Nephron (organoid): Measurements from ENCODE around the gene NCOA1.

Experiments
- H3K27ac Mint-ChIP-seq, 3 experiments: 2 replicates each; pipeline ENCODE4 v1.8.0; 2020; ENCODE audit warnings: mixed read lengths in 3 of 3, mild to moderate bottlenecking in 2 of 3, moderate library complexity in 1 of 3
- H3K27me3 Mint-ChIP-seq: 2 replicates; pipeline ENCODE4 v1.8.0; 2021; ENCODE audit warnings: low read depth, mild to moderate bottlenecking, moderate library complexity, mixed read lengths
- H3K36me3 Mint-ChIP-seq: 2 replicates; pipeline ENCODE4 v1.8.0; 2020; ENCODE audit warnings: low read depth, mixed read lengths
- H3K4me1 Mint-ChIP-seq: 2 replicates; pipeline ENCODE4 v1.8.0; 2020; ENCODE audit warnings: mixed read lengths
- H3K4me3 Mint-ChIP-seq, 3 experiments: 2 replicates each; pipeline ENCODE4 v1.8.0; 2020; ENCODE audit warnings: mild to moderate bottlenecking in 3 of 3, mixed read lengths in 3 of 3, moderate library complexity in 2 of 3
- H3K9me3 Mint-ChIP-seq: 2 replicates; pipeline ENCODE4 v1.8.0; 2020; ENCODE audit warnings: mixed read lengths
- CTCF ChIP-seq, 3 experiments: fragments of 200-600 bp; sonication (generic); IDR thresholded peaks; one replicate each; pipeline ENCODE4 v1.5.0; 2021; ENCODE audit warnings: antibody characterized with exemption in 3 of 3; ENCODE audit not compliant: unreplicated experiment in 3 of 3

The NCOA1 gene

DNA sequence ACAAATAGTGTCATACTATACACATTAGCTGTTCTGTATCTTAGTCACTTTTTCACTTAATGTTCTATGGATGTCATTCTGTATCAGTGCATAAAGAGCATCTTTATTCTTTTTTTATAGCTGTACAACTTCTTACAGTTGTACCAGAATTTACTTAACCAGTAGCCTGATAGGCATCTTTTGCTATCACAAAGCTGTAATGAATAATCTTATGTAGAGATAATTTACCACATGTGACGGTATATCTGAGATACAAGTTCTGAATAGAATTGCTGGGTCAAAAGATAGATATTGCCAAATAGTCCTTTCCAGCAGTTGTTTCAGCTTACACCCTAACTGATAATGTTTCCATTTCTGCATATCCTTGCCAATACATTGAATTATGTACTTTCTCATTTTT, 232.1 kb downstream of the NCOA1 start:
- Mint-ChIP-seq H3K4me3 (peak overlapping the region in 1 of 3 experiments; percentile 61), H3K4me1 (peaks cover 59% of the 10 kb centered on the region), H3K36me3 (peaks cover 31% of the 10 kb centered on the region), H3K27me3 (no peaks in the 10 kb centered on the region), H3K9me3 (no peaks in the 10 kb centered on the region), H3K27ac (peak overlapping the region; percentile 40 to 94 (median 86))
- no peak for TF ChIP-seq CTCF (IDR thresholded peaks at IDR 0.05; ENCODE audit: unreplicated experiment in 3 of 3)

- Mint-ChIP-seq H3K27ac (peak overlapping the region in 2 of 3 experiments; percentile 34 to 70), H3K9me3 (no peaks in the 10 kb centered on the region), H3K4me1 (peaks cover 64% of the 10 kb centered on the region), H3K4me3 (no peak overlapping the region), H3K27me3 (no peaks in the 10 kb centered on the region), H3K36me3 (peaks cover 31% of the 10 kb centered on the region)
- TF ChIP-seq CTCF (IDR thresholded peaks at IDR 0.05; ENCODE audit: unreplicated experiment in 3 of 3), result no peak
Measured at GRCh38 chr2:24723665-24724064, 232.6 kb downstream of the NCOA1 start.

DNA sequence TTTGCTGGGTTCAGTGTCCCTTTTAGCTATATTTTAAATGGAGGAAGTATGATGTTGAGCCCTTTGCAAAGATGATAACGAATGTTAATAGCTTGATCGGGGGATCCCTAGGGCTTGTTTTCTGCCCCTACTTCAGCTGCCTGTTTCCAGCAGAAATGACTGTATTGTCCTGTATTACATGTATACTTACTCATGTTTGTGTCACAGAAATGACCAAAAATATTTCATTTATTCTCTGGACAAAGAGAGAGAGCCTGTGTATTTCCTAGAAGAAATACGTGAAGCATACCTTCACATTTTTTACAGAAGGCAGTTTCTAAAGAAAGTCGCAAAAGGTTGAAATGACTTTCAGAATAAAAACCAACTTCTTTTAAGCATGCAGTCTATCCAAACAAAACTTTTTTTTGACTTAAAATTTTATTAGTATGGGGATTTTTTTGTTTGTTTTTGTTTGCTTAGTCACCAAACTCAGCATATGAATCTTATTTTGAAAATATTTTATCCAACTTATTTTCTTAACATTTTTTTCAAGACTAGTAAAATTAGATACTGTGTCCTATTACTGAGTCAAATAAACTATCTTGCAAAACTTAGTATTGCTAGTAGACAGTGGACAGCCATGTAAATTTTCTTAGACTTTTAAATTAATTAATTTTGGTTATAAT, 233.2 kb downstream of the NCOA1 start:
- no peaks in the 10 kb centered on the region for H3K27me3 Mint-ChIP-seq

GRCh38 chr2:24725956-24726355, 234.9 kb downstream of the NCOA1 start:
- no peak for TF ChIP-seq CTCF (IDR thresholded peaks at IDR 0.05; ENCODE audit: unreplicated experiment in 3 of 3)
- H3K27me3 Mint-ChIP-seq, result no peaks in the 10 kb centered on the region
- H3K36me3 Mint-ChIP-seq, result peaks cover 35% of the 10 kb centered on the region
- H3K4me1 Mint-ChIP-seq, result peaks cover 48% of the 10 kb centered on the region
- H3K9me3 Mint-ChIP-seq, result no peaks in the 10 kb centered on the region
- H3K4me3 Mint-ChIP-seq, result no peak overlapping the region
- no peak overlapping the region for H3K27ac Mint-ChIP-seq

More for the DNA sequence above, 233.2 kb downstream of the NCOA1 start:
- H3K4me3 Mint-ChIP-seq, result no peak overlapping the region
- H3K4me1 Mint-ChIP-seq, result peaks cover 65% of the 10 kb centered on the region
- no peak for TF ChIP-seq CTCF (IDR thresholded peaks at IDR 0.05; ENCODE audit: unreplicated experiment in 3 of 3)
- peak overlapping the region in 2 of 3 experiments; percentile 34 to 70 for H3K27ac Mint-ChIP-seq
- peaks cover 33% of the 10 kb centered on the region for H3K36me3 Mint-ChIP-seq
- H3K9me3 Mint-ChIP-seq, result no peaks in the 10 kb centered on the region

GRCh38 chr2:24730481-24730880, 239.4 kb downstream of the NCOA1 start:
- no peak for TF ChIP-seq CTCF (IDR thresholded peaks at IDR 0.05; ENCODE audit: unreplicated experiment in 3 of 3)
- H3K27ac Mint-ChIP-seq, result no peak overlapping the region

DNA sequence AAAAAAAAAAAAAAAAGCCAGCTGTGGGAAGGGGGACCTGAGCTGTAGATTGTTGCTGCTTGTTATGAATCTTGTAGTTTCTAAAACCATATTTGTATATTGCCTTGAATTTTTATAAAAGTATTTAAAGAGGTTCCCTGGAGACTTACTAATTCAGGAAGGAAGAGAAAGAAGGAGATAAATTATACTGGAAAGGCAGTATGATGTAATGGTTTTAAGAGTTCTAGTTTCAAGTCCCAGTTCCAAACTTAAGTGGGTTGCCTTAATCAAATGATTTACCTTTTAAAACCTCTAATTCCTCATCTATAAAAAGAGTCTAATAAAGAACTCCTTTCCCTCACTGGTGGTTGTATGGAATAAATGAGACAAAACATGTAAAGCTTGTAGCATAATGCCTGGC, 240.0 kb downstream of the NCOA1 start:
- Mint-ChIP-seq H3K27ac (no peak overlapping the region), H3K27me3 (no peaks in the 10 kb centered on the region), H3K4me3 (no peak overlapping the region), H3K36me3 (peaks cover 49% of the 10 kb centered on the region), H3K9me3 (no peaks in the 10 kb centered on the region), H3K4me1 (peaks cover 14% of the 10 kb centered on the region)
- no peak for TF ChIP-seq CTCF (IDR thresholded peaks at IDR 0.05; ENCODE audit: unreplicated experiment in 3 of 3)

More at GRCh38 chr2:24730481-24730880, 239.4 kb downstream of the NCOA1 start:
- no peak overlapping the region for H3K4me3 Mint-ChIP-seq
- H3K36me3 Mint-ChIP-seq, result peaks cover 49% of the 10 kb centered on the region
- peaks cover 17% of the 10 kb centered on the region for H3K4me1 Mint-ChIP-seq
- no peaks in the 10 kb centered on the region for H3K9me3 Mint-ChIP-seq
- H3K27me3 Mint-ChIP-seq, result no peaks in the 10 kb centered on the region
